ENCODE data around the gene BPIFB6. TPM values are rescaled to one million over a fixed set of nuclear protein-coding genes. Genes with fewer than 3 reads are reported as not detected.

Gene BPIFB6
- total and polyA plus RNA-seq, 2 of the 4 experiments (the other 2 are of a cell fraction), result not detected

DNA sequence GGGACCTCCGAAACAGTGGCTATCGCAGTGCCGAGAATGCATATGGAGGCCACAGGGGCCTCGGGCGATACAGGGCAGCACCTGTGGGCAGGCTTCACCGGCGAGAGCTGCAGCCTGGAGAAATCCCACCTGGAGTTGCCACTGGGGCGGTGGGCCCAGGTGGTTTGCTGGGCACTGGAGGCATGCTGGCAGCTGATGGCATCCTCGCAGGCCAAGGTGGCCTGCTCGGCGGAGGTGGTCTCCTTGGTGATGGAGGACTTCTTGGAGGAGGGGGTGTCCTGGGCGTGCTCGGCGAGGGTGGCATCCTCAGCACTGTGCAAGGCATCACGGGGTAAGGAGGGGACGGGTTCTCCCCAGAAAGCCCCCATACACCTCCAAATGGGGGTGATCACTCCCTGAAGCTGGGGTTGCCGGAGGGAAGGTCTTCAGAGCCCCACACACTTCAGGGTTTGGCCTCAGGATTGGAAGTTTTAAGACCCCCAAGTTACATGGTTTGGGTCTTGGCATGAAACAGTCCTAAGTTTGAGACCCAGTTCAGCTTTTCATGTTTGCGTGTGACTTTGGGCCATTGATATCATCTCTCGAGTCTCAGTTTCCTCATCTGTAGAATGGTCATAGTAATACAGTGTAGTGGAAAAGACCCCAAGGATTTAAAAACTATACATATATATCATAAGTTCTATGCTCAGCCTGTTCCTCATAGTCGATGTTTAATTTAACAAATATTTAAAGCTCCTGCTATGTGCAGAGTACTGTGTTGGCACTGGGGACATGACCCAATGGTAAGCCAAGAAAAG, 52.3 kb downstream of the BPIFB6 start:
- in situ Hi-C loops (cut with MboI; ENCODE audit: low sequenced_read_pairs) (no loop called here), intact Hi-C loops (cut with micrococcal nuclease) (no loop called here), dilution Hi-C loops (cut with HindIII; ENCODE audit: low sequenced_read_pairs, unreplicated experiment) (no loop called here)
- Histone ChIP-seq H3K23ac (ENCODE audit: low read depth, low read length) (no peak overlapping the region), H3K27me3 (ENCODE audit: control insufficient read depth, insufficient read depth, low read length) (peaks cover 3% of the 10 kb centered on the region; the same call in 1 of the 2 replicates), H3K4me3 (ENCODE audit: insufficient read depth, low read depth, low read length) (no peak overlapping the region), H2AK9ac (replicated peaks; ENCODE audit: low read depth, low read length, poor library complexity) (no peak overlapping the region), H3K4me2 (ENCODE audit: low read depth, low read length) (no peak overlapping the region), H4K20me1 (ENCODE audit: insufficient read depth, low read length) (no peaks in the 10 kb centered on the region), H3K56ac (ENCODE audit: extremely low read depth, insufficient read depth, low read length) (no peak overlapping the region), H4K91ac (ENCODE audit: insufficient read depth, low read depth, low read length) (no peak overlapping the region), H2BK5ac (ENCODE audit: low read depth, low read length, poor library complexity, severe bottlenecking) (no peak overlapping the region), H3K36me3 (ENCODE audit: control insufficient read depth, insufficient read depth, low read length) (no peaks in the 10 kb centered on the region), H4K8ac (ENCODE audit: low read depth in 2 of 2, low read length in 2 of 2) (no peak overlapping the region), H3K79me1 (ENCODE audit: low read depth in 1 of 2, low read length in 2 of 2) (no peaks in the 10 kb centered on the region), H3K4me1 (ENCODE audit: control insufficient read depth, insufficient read depth, low read length) (no peaks in the 10 kb centered on the region), H2BK20ac (ENCODE audit: low read depth, low read length) (no peak overlapping the region), H3K27ac (ENCODE audit: insufficient read depth, low read length) (no peak overlapping the region), H2AK5ac (ENCODE audit: low read depth, low read length) (no peak overlapping the region), H4K5ac (ENCODE audit: low read depth, low read length) (no peak overlapping the region), H3K9ac (ENCODE audit: low read depth, low read length) (no peak overlapping the region), H3K9me1 (ENCODE audit: insufficient read depth, low read length) (no peaks in the 10 kb centered on the region), H2BK15ac (ENCODE audit: low read depth, low read length) (no peak overlapping the region), H3K14ac (replicated peaks; ENCODE audit: low read depth, low read length) (no peak overlapping the region), H3K18ac (ENCODE audit: low read depth, low read length) (no peak overlapping the region), H2AFZ (replicated peaks; ENCODE audit: low read length, poor library complexity) (no peak overlapping the region), H3K9me3 (ENCODE audit: control insufficient read depth, insufficient read depth, low read length) (no peaks in the 10 kb centered on the region), H2BK120ac (ENCODE audit: low read depth, low read length) (no peak overlapping the region), H3K4ac (ENCODE audit: low read depth, low read length) (no peak overlapping the region)
- WGBS, 2 experiments (ENCODE audit: extremely low coverage in 2 of 2, insufficient read length in 1 of 2), result 64% methylated on average over 7 of the region's 20 CpGs; no CpG with 5 or more reads in 1 of the 2 experiments
- TF ChIP-seq, protein P1, sequence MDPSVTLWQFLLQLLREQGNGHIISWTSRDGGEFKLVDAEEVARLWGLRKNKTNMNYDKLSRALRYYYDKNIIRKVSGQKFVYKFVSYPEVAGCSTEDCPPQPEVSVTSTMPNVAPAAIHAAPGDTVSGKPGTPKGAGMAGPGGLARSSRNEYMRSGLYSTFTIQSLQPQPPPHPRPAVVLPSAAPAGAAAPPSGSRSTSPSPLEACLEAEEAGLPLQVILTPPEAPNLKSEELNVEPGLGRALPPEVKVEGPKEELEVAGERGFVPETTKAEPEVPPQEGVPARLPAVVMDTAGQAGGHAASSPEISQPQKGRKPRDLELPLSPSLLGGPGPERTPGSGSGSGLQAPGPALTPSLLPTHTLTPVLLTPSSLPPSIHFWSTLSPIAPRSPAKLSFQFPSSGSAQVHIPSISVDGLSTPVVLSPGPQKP (IDR thresholded peaks at IDR 0.05; ENCODE audit: borderline replicate concordance, low read depth, low read length), result no peak
- no peak for TF ChIP-seq CHD1 (IDR thresholded peaks at IDR 0.05; ENCODE audit: low read depth, low read length)
- TF ChIP-seq POLR2A (IDR thresholded peaks at IDR 0.05; ENCODE audit: low read depth, low read length), result no peak
- no peak for TF ChIP-seq RCOR1 (IDR thresholded peaks at IDR 0.05; ENCODE audit: insufficient replicate concordance, low read length)
- no peak for TF ChIP-seq MAZ (IDR thresholded peaks at IDR 0.05; ENCODE audit: borderline replicate concordance, low read depth, low read length)
- no peak for TF ChIP-seq SMC3 (IDR thresholded peaks at IDR 0.05; ENCODE audit: low read depth, low read length)
- no peak for TF ChIP-seq RAD21 (IDR thresholded peaks at IDR 0.05; ENCODE audit: low read length)
- TF ChIP-seq MXI1 (IDR thresholded peaks at IDR 0.05; ENCODE audit: borderline replicate concordance, low read depth, low read length), result no peak
- no peak for TF ChIP-seq FOS (IDR thresholded peaks at IDR 0.05; ENCODE audit: low read depth, low read length)
- no peak for ATAC-seq (ENCODE audit: low read depth)
- BruUV-seq (replicated peaks), result no TSS peak
- POLR2A ChIA-PET (ENCODE audit: unreplicated experiment), result no interaction called here
- CTCF ChIA-PET, result no interaction called here
- no peak for DNase-seq

Measured in IMR-90 (cell line).